Activated effector memory CD4-positive, alpha-beta T cell treated with Interleukin-2 at 50 U/mL for 16 hours (primary cell): Measurements from ENCODE around the gene PTPN9.
"Not testable (repeated sequence)": the region's sequence is repeated elsewhere in the genome, so short reads cannot be mapped to it uniquely, and the experiment has no call there.

Experiments used
- DNase-seq: peaks from one replicate; pipeline ENCODE4 v3.0.0-alpha.2; 2020

The PTPN9 gene

DNA sequence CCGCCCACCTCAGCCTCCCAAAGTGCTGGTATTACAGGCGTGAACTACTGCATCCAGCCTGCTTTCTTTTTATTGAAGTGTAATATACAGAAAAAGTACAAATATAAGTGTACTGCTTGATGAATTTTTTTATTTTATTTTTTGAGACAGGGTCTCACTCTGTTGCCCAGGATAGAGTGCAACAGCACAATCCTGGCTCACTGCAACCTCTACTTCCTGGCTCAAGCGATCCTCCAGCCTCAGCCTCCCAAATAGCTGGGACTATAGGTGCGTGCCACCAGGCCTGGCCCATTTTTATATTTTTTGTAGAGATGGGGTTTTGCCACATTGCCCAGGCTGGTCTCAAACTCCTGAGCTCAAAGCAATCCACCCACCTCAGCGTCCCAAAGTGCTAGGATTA, 3.8 kb upstream of the PTPN9 start:
- DNase-seq: not testable (repeated sequence)

DNA sequence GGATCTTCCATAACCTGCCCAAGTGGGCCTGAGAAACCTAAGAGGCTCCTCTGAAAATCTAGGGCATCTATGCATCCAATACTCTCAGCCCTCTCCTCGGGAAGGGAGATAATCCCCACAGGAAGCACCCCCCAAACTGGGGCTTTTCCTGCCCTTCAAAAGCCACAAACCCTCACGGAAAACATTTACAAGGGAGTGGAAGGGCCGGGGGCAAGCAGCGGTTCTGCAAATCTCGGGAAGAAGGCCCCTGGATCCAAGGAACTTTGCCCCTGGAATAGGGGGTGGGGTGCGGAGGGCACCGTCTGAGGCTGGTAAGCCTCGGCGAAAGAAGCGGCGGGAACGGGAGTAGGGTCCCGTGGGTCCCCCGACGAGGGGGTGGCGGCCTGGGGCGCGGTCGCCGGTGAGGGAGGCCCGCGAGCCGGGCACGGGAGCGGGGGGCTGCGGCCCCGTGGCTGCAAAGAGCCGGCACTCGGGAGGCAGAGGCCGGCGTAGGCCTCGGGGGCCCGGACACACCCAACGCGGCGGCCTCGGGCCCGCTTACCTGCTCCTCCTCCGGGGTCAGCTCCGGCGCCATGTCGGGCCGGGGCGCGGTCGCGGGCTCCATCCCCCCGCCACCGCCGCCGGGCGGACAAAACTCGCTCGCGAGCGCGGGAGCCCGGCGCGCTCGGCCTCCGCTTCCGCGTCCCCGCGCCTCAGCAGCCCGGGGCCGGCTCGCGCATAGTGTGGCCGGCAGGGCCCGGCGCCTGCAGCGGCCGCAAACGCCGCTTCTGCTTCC, 755 bp downstream of the PTPN9 start:
- peak; percentile 2 for DNase-seq

DNA sequence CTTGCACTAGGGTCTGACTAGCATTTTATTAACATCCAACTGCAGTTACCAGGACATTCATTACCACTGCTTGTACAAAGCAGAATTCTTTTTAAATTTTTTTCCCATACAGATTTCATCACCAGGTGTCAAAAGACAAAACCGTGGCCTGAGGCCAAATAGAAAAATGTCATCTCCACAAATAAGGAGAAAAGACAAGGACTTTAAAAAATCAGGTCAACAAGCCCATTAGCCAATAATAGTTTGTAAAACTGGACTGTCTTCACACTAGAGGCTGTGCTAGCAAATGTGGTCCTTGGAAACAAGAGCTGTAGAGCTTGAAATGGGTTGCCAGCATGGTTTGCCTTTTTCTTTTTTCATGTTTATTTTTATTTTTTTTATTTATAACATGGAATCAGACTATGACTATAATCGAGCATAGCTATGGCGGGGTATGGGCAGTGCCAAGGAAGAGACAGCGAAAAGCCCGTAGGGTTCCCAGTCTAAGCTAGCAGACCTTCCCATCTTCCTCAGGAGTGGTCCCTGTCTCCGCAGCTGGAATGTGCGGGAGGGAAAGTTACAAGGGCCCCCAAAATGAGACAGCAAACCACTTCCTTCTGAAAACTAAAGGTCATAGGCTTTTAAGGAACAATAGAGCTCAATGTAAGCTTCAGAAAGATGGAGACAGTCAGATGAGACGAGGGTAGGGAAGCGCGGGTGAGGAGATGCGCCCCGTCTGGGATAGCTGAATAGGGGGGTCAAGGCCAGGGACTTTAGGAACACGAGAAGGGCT, 1.5 kb downstream of the PTPN9 start:
- DNase-seq: no peak

DNA sequence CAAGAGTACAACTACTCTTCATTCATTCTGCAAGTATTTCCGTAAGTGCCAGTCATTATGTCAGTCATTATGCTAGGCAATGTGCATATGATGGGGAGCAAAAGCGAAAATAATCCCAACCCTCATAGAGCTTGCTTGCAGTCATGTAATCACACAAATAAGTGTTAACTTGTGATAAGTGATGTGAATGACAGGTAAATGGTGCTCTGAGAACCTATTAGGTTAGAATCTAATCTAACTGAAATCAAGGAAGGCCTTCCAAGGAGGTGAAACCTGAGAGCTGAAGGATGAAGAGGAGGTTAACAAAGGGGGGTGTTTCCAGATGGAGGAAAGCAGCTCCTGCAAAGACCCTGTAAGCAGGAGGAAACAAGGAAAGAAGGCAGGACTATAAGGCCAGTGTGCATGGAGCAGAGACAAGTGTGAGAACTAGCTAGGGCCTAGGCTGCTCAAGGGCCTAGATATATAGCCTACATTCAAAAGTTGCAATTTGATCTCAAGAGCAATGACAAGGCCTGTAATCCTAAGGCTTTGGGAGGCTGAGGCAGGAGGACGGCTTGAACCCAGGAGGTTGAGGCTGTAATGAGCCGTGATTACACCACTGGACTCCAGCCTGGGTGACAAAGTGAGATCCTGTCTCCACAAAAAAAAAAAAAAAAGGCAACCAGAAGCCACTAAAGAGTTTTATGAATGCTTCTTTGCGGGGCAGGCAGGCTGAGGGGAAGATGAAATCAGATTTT, 5.3 kb downstream of the PTPN9 start:
- DNase-seq: no peak

DNA sequence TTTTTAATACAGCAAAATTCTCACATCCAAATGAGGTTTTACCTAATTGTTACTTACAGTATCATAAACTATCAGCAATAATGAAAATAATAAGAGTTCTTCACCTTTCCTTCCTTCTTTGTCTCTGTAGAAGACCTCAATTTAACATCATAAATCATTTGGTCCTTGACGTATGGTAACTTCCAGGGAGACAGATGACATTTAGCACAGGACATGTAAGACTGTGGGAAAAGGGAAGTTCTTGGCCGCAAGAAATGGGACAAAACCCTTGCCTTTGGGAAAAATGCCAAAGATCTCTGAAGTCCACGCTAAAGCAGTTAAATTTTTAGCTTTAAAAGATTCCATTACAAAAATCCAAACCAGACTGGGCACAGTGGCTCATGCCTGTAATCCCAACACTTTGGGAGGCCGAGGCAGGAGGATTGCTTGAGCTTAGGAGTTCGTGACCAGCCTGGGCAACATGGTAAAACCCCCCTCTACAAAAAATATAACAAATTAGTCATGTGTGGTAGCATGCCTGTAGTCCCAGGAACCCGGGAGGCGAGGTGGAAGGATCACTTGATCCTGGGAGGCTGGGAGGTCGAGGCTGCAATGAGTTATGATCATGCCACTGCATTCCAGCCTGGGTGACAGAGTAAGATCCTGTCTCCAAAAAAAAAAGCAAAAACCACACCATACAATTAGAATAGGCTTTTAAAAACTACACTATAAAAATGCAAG, 8.8 kb downstream of the PTPN9 start:
- no peak for DNase-seq

DNA sequence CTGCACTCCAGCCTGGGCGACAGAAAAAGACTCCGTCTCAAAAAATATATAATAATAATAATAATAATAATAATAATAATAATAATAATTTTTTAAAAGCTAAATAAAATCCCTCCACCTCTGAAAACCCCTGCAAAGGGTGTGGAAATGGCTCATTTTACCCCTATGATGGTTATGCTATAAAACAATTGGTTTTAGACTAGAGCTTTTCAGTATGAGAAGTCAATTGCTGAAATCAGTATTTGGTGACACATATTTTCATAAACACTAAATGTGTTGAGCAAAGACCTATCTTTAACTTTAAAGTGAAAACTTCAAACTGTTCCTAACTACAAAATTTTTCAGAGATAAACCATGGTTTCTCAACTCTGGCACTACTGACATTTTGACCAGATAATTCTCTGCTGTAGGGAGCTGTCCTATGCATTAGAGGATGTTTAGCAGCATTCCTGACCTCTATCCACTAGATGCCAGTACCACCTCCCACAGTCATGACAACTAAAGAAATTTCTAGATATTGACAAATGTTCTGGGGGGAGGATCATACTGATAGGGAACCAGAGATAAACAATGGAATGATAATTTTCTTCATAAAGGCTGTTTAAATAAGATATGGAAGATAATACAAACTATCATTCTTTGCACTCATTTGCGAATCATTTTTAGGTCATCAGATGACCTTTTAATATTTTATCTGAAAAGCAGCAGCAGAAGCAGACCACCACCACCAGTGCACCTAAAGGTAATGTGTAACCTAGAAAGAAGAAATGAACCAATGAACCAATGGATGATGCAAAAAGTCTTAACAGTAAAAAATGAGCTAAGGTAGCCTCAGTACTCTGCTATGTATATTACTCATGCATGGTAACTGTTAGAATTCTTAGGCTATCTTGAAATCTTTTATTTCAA, 13.8 kb downstream of the PTPN9 start:
- DNase-seq: no peak

DNA sequence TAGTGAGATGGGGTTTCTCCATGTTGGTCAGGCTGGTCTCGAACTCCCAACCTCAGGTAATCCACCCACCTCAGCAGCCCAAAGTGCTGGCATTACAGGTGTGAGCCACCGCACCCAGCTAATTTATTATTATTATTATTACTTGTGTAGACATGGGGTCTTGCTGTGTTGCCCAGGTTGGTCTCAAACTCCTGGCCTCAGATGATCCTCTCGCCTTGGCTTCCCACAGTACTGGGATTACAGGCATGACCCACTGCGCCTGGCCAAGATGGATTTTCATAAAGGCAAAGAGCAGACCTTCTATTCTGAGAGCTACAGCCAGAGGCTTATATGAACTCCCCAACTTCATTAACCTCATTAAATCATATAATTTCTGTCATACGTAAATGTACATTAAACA, 17.2 kb downstream of the PTPN9 start:
- DNase-seq: no peak

DNA sequence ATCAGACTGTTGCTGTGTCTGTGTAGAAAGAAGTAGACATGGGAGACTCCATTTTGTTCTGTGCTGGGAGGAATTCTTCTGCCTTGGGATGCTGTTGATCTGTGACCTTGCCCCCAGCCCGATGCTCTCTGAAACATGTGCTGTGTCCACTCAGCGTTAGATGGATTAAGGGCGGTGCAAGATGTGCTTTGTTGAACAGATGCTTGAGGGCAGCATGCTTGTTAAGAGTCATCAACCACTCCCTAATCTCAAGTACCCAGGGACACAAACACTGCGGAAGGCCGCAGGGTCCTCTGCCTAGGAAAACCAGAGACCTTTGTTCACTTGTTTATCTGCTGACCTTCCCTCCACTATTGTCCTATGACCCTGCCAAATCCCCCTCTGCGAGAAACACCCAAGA, 19.8 kb downstream of the PTPN9 start:
- DNase-seq: not testable (repeated sequence)

DNA sequence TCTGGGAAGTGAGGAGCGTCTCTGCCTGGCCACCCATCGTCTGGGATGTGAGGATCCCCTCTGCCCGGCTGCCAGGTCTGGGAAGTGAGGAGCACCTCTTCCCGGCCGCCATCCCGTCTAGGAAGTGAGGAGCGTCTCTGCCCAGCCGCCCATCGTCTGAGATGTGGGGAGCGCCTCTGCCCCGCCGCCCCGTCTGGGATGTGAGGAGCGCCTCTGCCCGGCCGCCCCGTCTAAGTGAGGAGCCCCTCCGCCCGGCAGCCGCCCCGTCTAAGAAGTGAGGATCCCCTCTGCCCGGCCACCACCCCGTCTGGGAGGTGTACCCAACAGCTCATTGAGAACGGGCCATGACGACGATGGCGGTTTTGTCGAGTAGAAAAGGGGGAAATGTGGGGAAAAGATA, 20.2 kb downstream of the PTPN9 start:
- not testable (repeated sequence) for DNase-seq

DNA sequence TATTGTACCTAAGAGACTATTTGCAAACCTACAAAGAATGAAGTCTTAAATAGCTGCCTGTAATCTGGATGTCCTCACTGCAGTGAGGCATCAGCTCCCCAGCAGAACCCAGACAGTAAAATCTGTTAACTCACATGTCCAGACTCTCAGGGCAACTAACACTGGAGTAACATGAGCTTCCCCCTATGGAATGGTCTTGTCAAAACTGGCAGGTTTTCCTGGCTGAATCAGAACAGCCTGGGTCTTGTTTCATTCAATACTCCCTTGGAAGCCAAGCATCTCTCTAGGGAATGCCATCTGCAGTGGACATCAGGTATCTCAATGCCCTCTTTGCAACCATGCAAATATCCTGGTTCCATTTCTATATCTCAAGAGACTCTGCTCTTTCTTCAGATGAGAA, 24.4 kb downstream of the PTPN9 start:
- no peak for DNase-seq

DNA sequence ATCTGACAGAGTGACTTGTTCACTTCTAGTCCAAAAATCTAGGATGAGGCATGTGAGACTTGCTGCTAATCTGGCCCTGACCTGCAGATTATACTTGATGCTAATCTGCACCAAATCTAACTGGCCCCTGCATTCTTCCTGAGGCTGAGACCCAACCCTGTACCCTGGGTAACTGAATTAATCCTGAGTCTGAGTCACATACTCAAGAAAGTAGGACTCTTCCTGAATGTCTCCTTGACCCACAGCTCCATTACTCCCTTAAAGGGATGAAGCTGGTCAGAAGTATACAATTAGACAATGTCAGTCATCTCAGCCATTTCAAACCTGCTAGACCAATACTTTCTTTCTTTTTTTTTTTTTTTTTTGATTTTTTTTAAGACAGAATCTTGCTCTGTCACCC, 25.5 kb downstream of the PTPN9 start:
- no peak for DNase-seq

DNA sequence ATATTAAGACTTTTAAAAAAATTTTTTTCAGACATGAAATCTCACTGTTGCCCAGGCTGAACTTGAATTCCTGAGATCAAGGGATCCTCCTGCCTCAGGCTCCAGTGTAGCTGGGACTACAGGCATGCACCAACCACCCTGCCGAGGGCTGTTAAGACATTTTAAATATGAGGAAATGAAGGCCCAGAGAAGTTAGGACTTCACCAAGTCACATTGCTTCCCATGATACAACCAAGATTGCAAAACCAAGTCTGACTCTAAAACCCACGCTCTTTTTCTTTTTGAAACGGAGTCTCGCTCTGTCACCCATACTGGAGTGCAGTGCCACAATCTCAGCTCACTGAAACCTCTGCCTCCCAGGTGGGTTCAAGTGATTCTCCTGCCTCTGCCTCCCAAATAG, 28.0 kb downstream of the PTPN9 start:
- no peak for DNase-seq

DNA sequence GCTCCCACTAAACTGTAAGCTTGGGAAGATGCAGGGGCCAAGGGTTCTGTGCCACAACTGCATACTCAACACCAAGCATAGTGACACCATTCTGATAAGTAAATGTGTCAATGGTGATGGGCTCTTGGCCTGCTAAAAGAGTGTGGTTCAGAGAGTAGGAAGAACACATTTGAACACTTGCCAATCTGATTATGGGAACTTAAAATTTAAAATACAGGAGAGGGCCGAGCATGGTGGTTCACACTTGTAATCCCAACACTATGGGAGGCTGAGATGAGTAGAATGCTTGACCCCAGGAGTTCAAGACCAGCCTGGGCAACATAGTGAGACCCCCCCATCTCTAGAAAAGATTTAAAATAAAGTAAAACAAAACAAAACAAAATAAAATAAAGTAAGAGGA, 34.1 kb downstream of the PTPN9 start:
- no peak for DNase-seq

DNA sequence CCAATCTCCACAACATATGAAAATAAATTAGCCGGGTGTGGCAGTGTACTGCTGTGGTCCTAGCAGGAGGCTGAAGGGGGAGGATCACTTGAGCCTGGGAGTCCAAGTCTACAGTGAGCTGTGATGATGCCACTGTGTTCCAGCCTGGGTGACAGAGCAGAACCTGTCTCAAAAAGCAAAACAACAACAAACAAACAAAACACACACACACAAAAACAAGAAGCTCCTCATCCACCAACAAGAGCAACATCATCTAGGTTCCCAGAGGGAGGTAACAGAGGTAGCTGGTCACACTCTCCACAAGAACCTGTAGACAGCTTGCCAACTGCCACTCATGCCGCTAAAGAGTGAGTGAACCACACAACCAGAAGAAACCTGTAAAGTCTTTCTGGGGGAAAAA, 34.8 kb downstream of the PTPN9 start:
- DNase-seq: no peak

DNA sequence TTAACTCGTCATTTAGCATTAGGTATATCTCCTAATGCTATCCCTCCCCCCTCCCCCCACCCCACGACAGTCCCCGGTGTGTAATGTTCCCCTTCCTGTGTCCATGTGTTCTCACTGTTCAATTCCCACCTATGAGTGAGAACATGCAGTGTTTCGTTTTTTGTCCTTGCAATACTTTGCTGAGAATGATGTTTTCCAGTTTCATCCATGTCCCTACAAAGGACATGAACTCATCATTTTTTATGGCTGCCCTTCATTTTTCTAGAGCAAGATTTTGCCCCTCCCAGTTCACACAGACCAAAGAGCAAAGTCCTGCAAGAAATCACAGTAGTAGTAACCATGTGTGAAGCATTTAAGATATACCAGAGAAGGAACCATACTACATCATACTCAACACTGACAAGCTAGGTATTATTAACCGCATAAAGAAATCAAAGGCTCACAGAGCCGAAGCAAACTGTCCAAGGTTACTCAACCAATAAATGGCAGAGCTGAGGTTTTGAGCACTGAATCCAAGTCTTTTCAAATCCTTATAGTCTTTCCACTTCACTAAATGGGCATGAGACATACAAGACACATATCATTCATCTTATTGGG, 36.1 kb downstream of the PTPN9 start:
- not testable (repeated sequence) for DNase-seq

DNA sequence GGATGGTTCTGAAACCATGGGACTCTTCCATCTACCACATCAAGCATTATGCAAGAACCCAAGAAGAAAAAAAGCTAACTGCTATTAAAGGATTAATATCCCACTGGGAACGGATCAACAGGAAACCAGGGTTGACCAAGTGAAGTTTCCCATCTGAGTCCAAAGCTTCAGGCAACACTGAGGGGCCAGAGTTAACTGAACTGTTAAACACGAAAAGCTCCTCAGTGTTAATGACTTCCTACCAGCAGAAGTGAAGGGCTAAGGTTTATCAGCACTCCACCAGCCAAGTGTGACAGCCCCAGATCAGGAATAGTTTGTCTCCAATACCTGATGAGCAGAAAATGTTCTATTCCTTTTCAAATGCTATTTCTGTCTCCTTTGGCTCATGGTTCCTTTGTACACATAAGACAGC, 36.7 kb downstream of the PTPN9 start:
- no peak for DNase-seq

DNA sequence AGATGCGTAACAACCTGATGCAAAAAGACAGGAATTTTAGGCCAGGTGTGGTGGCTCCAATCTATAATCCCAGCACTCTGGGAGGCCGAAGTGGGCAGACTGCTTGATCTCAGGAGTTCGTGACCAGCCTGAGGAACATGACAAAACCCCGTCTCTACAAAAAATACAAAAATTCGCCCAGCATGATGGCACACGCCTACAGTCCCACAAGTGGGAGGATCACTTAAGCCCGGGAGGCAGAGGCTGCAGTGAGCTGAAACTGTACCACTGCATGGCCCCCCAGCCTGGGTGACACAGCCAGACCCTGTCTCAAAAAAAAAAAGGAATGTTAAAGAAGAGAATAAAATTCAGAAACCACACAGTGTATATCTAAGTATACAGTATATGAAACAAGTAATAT, 40.7 kb downstream of the PTPN9 start:
- DNase-seq: no peak

DNA sequence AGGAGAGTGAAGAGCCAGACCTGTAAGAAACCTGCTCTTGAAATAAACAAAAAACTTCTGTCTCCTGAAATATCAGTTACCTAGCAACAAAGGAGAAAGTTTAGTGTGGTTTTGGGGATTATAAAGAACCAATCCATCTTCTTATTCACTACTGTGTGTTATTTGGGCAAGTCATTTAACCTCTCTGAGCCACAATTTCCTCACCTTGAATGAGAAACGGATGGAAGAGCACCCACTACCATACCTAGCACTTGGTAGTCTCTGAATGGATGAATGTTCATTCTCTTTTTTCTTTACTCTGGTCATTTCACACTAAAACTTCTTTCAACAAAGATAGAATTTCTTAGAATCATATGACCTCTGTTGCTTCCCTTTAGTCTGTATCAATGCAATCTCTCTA, 45.2 kb downstream of the PTPN9 start:
- no peak for DNase-seq

DNA sequence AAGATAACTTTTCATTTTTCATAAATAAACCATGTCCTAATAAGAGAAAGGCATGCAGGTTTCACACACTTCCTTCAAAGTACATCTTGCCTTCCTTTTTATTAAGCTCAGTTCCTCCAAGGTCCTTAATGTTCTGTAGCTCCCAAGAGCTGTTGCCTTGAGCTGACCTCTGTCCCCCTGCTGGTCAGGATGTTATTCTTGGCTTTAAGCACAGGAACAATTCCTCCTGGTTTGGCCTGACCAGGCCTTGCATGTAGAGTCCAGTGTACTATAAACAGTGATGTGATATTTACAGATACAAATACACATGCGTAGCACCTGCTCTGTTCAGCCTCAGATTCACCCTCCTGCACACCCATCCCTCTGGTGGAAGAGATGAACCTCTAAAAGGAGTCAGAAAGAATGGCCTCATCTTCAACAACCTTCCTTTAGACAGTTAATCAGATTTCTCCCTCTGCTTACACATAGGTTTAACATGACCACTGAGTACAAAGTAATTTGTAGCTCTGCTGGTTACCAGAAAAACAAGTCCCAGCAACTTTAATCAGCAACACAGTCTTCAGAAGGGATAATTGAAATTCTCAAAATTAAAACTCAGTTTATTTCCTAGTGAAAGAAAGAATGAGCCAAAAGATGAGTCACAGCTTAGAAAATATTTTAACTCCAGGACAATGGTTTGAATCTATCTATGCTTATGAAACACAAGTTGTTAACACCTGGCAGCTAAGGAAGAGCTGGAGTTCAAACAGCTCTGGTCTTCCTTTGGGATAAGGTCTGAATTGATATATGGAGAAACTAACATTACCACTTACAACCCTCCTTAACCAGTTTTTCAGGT, 46.5 kb downstream of the PTPN9 start:
- DNase-seq: no peak

DNA sequence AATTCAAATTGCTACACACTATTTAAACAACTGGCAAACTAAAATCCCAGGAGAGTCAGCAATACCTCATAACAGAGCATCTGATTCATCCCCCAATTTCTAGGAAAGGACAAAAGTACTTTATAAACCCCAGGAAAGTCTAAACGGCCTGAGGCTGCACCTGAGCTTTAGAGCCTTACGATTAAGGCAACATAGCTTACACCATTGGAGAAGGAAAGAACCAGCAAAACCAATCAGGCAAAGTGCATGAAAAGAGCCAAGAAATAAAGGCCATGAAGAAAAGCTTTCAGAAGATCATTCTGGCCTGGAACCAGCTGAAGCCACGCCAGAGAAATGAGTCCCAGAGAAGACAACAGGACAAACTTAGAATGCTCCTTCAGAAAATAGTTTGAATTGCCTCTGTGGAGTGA, 48.1 kb downstream of the PTPN9 start:
- DNase-seq: no peak

DNA sequence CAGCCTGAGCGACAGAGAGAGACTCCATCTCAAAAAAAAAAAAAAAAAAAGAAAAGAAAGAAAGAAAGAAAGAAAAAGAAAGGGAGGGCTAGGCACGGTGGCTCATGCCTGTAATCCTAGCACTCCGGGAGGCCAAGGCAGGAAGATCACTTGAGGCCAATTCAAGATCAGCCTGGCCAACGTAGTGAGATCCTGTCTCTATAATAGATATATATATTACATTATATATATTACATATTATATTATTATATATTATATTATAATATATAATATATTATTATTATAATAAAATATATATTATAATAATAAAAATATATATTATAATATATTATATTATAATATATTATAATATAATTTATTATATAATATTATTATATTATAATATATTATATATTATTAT, 48.9 kb downstream of the PTPN9 start:
- DNase-seq: no peak
